ENCODE results near the gene SH3BP4.

The SH3BP4 gene

DNA sequence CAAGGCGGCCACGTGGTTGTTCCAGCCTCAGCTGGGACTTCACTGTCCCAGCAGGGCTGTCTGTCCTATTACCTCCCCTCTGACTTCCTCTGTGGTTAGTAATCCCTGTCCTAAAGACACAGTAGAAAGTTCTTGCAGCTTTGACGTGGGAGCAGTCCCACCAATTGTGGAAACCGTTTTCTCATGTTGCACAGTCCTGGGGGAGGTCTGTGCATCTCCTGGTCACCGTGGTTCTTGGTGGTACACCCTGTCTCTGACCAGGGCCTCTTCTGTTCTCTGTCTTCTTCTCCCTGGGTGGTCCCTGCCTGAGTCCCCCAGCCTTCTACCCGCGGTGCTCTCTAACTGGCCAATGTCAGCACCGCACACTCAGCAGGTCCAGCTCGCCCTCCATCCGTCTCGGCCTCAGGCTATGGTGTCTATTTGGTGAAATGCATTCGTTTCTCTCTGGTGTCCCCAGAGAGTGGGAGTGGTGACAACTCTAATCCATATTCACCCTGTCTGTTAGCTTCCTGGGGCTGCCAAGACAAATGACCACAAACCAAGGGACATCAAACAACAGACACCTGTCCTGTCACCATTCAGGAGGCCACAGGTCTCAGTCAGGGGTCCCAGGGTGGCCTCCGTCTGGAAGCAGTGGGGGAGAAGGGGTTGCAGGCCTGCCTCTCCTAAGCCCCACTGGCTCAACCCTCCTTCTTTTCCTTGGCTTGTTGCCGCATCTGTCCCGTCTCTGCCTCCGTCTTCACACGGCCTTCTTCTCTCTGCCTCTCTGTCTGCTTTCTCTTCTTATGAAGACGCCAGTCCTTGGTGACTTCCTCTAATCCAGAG lies 99.8 kb downstream of the SH3BP4 start:
- TF ChIP-seq, protein P1, sequence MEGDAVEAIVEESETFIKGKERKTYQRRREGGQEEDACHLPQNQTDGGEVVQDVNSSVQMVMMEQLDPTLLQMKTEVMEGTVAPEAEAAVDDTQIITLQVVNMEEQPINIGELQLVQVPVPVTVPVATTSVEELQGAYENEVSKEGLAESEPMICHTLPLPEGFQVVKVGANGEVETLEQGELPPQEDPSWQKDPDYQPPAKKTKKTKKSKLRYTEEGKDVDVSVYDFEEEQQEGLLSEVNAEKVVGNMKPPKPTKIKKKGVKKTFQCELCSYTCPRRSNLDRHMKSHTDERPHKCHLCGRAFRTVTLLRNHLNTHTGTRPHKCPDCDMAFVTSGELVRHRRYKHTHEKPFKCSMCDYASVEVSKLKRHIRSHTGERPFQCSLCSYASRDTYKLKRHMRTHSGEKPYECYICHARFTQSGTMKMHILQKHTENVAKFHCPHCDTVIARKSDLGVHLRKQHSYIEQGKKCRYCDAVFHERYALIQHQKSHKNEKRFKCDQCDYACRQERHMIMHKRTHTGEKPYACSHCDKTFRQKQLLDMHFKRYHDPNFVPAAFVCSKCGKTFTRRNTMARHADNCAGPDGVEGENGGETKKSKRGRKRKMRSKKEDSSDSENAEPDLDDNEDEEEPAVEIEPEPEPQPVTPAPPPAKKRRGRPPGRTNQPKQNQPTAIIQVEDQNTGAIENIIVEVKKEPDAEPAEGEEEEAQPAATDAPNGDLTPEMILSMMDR (conservative IDR thresholded peaks at IDR 0.05; ENCODE audit: low read depth, low read length) = no peak
- no peak overlapping the region for H3K4me3 ChIP-seq (ENCODE audit: low read depth, low read length)
- DNase-seq (ENCODE audit: low read depth) = peak; percentile 11

- DNase-seq (ENCODE audit: low read depth) = no peak
- TF ChIP-seq, protein P1 (conservative IDR thresholded peaks at IDR 0.05; ENCODE audit: low read depth, low read length) = no peak
- H3K4me3 ChIP-seq (ENCODE audit: low read depth, low read length) = no peak overlapping the region
Observed at GRCh38 chr2:235052514-235053354, 100.9 kb downstream of the SH3BP4 start.

- H3K4me3 ChIP-seq (ENCODE audit: low read depth, low read length) = no peak overlapping the region
- no peak for DNase-seq (ENCODE audit: low read depth)
- TF ChIP-seq, protein P1 (conservative IDR thresholded peaks at IDR 0.05; ENCODE audit: low read depth, low read length) = no peak
Observed at GRCh38 chr2:235053651-235054050, 101.8 kb downstream of the SH3BP4 start.

- no peak for DNase-seq (ENCODE audit: low read depth)
- H3K4me3 ChIP-seq (ENCODE audit: low read depth, low read length) = no peak overlapping the region
- TF ChIP-seq, protein P1 (conservative IDR thresholded peaks at IDR 0.05; ENCODE audit: low read depth, low read length) = no peak
Observed at GRCh38 chr2:235054475-235054874, 102.7 kb downstream of the SH3BP4 start.

DNA sequence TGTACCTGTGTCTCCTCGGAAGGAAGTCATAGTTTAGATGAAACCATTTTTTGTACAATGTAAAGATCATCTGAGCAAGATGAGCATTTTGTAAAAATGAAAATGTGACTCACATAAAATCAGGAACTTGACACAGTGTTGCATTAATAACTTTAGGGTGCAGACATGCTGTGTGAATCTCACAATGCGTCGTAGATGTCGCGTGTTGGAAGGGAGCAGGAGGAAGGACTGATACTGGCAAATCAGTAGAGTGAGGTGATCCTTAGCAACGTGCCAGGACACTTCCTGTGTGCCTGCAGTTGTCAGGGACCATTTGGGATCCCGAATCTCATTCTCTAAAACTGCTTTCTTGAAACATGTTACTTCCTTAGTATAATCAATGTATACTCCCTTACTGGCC lies 103.1 kb downstream of the SH3BP4 start:
- no peak for DNase-seq (ENCODE audit: low read depth)
- no peak overlapping the region for H3K4me3 ChIP-seq (ENCODE audit: low read depth, low read length)
- TF ChIP-seq, protein P1 (conservative IDR thresholded peaks at IDR 0.05; ENCODE audit: low read depth, low read length) = no peak

GRCh38 chr2:235055891-235056516 lies 104.2 kb downstream of the SH3BP4 start:
- no peak overlapping the region for H3K4me3 ChIP-seq (ENCODE audit: low read depth, low read length)
- DNase-seq (ENCODE audit: low read depth) = peak; percentile 69
- TF ChIP-seq, protein P1 (conservative IDR thresholded peaks at IDR 0.05; ENCODE audit: low read depth, low read length) = peak; percentile 89

All from choroid plexus epithelial cell (primary cell).